Measurements from ENCODE around the gene CMYA5.
"Not testable (repeated sequence)": the region's sequence is repeated elsewhere in the genome, so short reads cannot be mapped to it uniquely, and the experiment has no call there.

Gene CMYA5

DNA sequence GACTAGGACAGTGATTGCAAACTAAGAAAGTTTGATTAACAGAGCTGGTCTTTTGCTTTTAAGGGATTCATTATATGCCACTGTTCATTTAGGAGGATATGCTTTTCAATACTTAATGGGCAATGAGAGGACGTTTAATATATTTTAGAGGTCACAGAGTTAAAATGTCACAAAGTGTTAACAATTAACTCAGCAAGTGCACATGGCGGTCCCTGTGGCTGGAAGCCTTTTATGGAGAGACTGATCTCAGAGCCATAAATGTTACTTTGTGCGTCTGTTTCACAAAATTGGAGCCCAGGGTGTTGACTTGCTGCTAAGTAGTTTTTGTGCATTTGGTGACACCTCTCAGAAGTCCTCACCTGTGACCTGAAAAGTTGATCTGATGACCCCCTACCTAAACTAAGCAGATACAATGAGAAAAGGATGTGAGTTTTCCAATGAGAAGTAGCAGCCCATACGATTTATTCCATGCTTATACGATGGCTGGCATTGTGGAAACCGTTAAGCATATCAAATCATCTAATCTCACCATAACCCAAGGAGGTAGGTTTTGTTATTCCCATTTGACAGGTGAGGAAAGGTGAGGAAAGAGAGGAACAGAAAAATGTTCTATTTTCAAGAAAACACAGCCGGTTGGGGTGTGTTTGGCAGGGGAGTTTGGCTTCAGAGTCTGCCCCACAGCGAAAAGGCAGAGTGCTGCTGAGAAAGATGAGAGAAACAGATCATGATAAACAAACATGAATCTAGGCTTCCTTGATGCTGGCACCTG is 64.4 kb downstream of the CMYA5 start:
- DNase-seq, result no peak

DNA sequence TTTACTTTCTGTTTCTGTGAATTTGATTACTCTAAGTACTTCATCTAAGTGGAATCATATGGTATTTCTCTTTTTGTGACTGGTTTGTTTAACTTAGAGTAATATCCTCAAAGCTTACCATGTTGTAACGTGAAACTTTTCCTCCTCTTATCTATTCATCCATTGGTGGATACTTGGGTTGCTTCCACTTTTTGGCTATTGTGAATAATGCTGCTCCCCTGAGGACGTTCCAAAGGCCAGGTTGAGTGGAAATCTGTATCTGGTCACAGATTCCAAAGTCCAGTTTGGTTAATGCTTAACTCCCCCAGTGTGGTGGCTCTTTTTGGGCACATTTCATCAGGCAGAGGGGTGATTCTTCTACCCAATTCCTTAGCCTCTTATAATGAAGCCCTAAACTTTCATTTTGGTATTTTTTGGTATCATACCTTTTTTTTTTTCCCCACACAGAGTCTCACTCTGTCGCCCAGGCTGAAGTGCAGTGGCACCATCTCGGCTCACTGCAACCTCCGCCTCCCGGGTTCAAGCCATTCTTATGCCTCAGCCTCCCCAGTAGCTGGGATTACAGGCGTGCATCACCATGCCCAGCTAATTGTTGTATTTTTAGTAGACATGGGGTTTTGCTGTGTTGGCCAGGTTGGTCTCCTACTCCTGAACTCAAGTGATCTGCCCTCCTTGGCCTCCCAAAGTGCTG is 65.4 kb downstream of the CMYA5 start:
- no peak for DNase-seq

- no peak for DNase-seq
These were observed 66.4 kb downstream of the CMYA5 start for GRCh38 chr5:79756076-79756475.

DNA sequence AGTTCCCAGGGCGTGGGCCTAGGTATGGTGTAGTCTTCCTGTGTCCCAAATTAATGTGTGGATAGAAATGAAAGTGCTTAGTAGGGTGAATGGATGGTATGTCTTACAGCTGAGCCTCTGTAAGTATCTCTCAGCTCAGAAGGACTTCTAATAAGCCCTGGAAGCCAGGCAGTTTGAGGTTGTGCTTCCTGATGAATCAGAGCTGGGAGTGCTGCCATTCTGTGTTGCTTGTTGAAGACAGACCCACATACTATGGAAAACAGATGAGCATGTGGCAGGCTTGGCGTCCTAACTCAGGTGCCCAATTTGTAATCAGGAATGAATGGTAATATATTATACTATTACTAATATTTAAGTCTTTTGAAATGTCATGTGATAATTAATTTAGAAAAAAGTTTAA is 69.8 kb downstream of the CMYA5 start:
- DNase-seq, result no peak

DNA sequence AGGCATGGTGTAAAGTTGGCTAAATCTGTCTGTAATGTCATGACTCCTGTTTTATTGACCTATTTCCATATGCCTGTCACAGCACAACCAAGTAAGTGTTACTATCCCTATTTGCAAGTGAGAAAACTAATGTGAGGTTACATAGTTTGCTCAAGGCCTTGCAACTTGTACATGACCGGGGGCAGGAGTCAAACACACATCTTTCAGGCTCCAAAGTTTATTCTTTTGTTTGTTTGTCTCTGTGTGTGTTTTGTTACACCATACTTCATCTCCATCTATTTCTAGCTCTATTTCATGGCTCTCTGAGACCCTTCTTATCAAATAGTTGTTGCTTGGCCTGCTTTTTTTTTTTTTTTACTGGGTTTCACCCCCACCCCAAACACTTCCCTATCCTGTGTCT is 70.2 kb downstream of the CMYA5 start:
- DNase-seq, result no peak

DNA sequence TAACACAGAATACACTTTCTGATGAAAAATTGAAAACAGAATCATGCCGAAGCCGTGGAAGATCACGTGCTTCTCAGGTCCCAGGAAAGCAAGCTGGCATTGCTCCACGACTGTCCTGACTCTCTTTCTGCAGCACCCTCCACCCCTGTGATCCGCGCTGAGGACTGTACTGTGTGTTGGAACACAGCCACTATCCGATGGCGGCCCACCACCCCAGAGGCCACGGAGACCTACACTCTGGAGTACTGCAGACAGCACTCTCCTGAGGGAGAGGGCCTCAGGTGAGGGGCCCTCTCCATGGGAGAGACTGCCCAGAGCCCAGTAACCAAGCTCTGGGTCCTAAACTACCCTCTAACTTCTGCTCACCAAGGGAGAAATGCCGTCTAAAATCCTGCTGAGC is 73.3 kb downstream of the CMYA5 start:
- no peak for DNase-seq

GRCh38 chr5:79764147-79764546 is 74.5 kb downstream of the CMYA5 start:
- DNase-seq, result not testable (repeated sequence)

- no peak for DNase-seq
These were observed 81.8 kb downstream of the CMYA5 start for GRCh38 chr5:79771387-79771786.

GRCh38 chr5:79772651-79773050 is 83.0 kb downstream of the CMYA5 start:
- DNase-seq, result no peak

GRCh38 chr5:79773612-79774011 is 84.0 kb downstream of the CMYA5 start:
- no peak for DNase-seq

DNA sequence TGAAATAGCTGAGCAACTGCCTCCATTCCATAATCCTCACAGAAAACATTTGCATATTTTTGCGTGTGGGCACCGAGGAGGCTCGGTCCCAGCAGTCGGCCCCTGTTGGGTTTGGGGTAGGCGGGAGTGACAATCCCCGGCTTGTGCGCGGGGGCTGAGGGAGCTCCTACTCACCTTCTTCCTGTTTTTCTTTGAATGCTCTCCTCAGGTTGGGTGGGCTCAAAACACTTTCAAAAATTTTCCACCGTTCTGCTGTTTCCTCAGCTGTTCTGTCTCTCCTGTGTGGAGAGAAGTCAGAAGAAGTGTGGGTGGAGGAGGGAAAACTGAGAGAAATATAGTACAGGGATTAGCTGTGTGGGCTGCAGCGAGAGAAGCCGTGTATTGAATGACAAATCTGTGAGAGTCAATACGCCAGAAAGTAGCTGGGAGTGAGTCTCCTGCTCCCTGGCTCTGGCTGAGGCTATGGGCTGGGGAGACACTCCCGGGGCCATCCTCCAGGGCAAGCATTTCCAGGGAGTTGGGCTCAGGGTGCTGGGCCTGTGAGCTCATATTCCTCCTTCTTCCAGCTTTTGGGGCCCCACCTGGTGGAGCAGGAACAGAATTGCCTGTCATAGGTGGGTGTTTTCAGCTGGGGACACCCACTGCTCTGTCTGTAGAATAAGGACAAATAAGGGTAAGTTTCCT is 84.7 kb downstream of the CMYA5 start:
- no peak for DNase-seq

GRCh38 chr5:79774855-79775237 is 85.2 kb downstream of the CMYA5 start:
- no peak for DNase-seq

- not testable (repeated sequence) for DNase-seq
These were observed 95.1 kb downstream of the CMYA5 start for GRCh38 chr5:79784741-79785140.

DNA sequence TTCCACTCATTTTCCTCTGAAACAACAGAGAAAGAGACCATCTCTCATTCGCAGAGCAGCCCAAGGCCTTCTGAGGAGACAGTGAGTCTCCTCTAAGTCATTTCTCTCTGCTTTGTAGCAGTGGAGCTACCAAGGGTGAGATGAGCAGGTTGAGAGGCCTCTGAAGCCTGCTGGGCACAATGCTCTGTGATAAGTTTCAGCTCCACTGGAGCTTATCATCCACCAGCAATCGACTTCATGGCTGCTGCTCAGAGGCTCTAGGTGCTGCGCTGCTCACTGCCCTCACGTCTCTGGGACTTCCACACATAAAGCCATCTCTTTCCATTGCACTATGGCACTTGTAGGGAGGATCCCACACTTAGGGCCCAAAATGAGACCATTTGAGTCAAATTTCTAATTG is 96.3 kb downstream of the CMYA5 start:
- DNase-seq, result no peak

- no peak for DNase-seq
These were observed 97.8 kb downstream of the CMYA5 start for GRCh38 chr5:79787448-79787847.

- DNase-seq, result no peak
These were observed 102.2 kb downstream of the CMYA5 start for GRCh38 chr5:79791843-79792242.

DNA sequence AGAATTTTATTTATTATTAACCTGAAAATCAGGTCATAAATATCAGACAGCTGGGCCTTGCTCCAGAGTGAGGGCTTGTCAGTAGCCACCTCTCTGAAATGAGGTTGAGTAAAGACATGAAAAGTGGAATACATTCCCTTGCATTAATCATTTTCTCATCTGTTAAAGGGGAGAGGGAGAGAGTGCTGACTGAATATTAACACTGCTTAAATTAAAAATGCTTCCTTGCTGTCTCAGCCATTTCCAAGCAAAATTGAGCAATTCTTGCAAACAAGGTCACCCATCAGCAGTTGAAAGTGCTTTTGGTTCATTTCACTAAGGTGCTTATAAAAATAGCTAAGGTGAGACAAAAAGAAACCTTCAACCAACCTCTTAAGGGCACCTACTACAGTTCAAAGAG is 102.8 kb downstream of the CMYA5 start:
- DNase-seq, result no peak

GRCh38 chr5:79793304-79793703 is 103.7 kb downstream of the CMYA5 start:
- no peak for DNase-seq

DNA sequence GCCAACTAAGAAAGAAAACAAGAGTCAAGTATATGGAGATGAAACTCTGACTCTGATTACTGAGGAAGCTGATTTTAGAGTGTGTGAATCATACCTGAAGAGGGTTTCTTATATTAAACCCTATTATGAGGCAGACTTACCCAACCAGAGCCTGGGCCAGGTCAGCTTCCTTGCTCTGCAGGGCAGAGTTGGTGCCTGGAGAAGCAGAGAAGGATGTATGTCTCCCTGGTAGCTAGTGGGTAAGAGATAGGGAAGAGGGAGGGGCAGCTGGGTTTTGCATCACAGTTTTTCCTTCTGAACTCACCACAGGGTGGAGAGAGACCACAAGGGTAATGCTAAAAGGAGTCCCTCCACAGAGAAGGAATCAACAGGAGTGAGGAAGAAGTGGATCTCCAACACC is 104.1 kb downstream of the CMYA5 start:
- no peak for DNase-seq

DNA sequence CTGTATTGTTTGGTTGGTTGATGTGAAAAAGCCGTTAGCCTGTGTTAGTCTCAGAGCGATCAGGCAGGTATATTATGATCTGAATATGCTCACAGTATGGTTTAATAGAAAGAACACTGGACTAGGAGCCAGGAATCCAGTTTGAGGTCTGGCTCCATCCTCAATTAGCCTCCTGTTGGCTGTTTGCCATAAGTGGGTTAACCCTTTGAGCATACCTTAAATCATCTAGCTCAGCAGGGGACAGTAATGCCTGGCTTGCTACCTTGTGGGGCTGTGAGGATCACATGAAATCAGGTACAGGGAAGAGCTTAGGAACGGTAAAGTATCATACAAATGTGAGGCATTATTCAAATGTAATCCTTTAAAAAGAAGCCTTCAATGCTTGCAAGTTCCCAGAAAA is 104.7 kb downstream of the CMYA5 start:
- no peak for DNase-seq

GRCh38 chr5:79795764-79796398 is 106.2 kb downstream of the CMYA5 start:
- no peak for DNase-seq

GRCh38 chr5:79798893-79799590 is 109.4 kb downstream of the CMYA5 start:
- no peak for DNase-seq
